GM19438 (cell line): ENCODE measurements around the gene FXYD7.
"Not testable (repeated sequence)": the region's sequence is repeated elsewhere in the genome, so short reads cannot be mapped to it uniquely, and the experiment has no call there.

Source experiments
- ATAC-seq: cut with Tn5 transposase; IDR thresholded peaks from one replicate; pipeline ENCODE4 v1.9.1; 2021; ENCODE audit warnings: low read depth; ENCODE audit not compliant: unreplicated experiment

The FXYD7 gene

DNA sequence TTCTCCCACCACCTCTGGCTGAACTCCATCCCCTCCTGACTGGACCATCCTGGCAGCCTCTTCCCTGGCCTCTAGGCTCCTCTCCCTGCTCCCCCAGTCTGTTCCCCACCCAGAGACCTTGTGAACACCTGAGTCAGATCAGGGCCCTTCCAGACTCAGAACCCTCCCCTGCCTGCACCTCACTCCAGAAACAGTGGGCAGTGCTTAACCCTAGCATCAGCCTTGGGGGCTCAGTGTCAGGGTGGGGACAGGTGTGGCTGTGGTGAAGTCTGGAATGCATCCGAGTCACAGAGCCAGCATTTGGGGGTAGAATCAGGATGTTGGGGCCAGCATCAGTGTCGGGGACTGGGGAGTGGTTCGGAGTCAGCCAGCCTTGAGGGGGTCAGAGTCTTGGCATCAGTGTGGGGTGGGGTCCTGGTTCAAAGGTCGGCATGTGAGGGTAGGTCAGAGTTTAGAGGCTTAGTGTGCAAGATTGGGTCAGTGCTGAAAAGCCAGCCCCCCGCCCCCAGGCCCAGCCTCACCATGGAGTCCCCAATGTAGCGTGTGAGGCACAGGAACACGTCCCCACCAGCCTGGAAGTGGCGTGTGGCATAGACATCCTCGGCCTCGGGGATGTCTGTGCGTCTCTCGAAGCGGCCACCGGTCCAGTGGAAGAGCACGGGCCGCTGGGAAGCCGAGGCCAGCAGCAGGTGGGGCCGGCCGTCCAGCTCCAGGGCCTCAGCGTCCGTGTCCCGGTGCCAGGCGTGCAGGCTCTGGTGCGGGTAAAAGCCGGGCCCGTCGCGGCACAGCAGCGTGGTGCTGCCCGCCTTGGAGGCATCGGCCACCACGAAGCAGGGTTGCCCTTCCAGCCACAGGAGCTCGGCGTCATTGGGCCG is 17.1 kb upstream of the FXYD7 start:
- no peak for ATAC-seq

DNA sequence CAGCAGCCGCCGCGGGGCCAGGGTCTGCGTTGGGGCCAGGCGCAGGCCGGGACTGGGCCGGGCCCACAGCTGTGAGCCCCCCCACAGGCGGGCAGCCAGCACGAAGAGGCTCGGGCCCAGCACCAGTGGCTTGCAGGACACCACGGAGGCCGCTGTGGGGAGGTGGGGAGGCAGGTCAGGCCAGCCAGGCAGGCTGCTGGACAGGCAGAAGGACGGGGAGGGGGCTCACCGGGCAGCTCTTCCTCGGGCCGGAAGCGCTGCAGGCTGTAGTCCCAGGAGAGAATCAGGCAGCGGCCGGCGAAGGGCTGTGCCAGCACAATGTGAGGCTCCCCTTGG is 16.5 kb upstream of the FXYD7 start:
- ATAC-seq = no peak

DNA sequence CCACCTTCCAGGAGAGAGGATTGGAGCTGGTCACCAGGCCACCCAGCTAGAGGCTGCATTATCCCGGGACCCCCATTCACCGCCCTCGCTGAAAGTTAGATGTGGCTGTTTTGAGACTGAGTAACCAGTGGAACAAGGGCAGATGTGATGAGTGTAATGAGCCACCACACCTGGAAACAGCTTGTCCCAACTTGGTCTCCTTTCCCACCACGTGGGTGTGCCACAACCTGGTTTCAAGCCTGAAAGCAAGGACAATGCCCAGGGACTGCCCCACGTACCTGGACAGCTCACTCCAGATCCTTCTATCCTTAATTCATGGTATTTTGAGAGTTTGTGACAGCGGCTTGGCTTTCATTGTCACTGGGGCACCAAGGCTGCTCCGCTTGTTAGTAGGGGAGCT is 15.2 kb upstream of the FXYD7 start:
- ATAC-seq = no peak

DNA sequence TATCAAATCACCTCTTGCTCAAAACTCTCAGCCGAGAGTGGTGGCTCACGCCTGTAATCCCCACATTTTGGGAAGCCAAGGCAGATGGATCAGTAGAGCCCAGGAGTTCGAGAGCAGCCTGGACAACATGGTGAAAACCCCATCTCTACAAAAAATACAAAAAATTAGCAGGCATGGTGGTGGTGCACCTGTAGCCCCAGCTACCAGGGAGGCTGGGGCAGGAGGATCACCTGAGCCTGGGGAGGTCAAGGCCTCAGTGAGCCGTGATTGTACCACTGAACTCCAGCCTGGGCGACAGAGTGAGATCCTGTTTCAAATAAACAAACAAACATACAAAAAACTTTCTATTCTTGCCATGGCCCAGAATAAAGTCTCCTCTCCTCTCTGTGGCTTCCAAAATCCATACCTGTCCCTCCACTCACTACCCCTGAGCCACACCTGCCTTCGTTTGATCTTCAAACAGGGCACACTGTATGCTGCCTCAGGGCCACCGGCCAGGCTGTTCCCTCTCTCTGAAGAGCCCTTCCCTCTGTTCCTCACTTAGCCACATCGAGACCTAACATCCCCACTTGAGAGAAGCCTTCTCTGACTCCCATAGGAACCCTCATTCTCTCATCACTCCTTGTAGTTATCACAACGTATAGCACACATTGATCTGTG is 14.5 kb upstream of the FXYD7 start:
- no peak for ATAC-seq

DNA sequence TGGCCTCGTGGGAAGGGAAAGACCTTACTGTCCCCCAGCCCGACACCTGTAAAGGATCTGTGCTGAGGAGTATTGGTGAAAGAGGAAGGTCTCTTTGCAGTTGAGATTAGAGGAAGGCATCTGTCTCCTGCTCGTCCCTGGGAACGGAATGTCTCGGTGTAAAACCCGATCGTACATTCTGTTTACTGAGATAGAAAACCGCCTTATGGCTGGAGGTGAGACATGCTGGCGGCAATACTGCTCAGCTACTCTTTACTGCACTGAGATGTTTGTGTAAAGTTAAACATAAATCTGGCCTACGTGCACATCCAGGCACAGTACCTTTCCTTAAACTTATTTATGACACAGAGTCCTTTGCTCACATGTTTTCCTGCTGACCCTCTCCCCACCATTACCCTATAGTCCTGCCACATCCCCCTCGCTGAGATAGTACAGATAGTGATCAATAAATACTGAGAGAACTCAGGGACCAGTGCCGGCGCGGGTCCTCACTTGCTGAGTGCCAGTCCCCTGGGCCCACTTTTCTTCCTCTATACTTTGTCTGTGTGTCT is 13.3 kb upstream of the FXYD7 start:
- not testable (repeated sequence) for ATAC-seq

DNA sequence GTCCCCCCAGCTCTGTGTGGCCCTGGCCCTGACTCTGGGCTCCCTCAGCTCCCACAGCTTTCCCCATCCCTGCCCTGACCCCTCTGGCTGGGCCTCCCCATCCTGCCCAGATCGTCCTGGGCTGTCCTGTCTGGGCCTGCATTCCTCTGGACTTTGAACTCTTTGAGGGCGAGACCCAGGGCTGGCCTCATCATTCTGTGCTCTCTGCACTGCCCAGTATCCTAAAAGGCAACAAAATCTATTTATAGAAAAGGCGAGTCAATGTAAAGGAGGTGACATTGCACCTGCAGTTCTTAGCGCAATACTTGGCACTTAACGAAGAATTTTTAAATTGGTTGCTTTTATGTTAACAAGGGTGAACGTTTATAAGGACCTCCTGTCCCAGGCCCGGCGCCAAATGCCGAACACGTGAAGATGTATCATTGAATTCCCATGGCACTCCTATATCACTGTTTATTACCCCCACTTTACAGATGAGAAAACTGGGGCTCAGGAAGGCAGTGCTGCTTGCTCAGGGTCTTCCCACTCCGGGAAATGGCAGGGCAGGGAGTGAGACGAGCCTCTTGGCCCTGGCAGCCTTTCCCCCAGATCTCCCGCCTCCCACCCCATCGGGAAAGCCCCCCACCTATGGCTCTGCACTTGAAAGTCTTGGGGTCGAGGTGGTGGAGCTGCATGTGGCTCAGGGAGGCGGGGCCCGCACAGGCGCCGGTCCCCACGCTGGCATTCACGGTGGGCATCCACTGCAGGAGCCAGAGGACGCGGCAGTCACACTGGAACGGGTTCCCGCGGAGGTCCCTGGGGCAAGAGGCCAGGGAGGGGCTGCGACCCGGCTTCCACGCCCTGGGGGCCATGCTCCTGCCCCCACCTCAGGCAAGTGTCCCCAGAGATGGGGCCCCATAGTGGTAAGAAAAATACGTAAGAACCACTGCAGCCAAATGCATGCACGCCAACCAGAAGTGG is 12.0 kb upstream of the FXYD7 start:
- ATAC-seq = no peak

DNA sequence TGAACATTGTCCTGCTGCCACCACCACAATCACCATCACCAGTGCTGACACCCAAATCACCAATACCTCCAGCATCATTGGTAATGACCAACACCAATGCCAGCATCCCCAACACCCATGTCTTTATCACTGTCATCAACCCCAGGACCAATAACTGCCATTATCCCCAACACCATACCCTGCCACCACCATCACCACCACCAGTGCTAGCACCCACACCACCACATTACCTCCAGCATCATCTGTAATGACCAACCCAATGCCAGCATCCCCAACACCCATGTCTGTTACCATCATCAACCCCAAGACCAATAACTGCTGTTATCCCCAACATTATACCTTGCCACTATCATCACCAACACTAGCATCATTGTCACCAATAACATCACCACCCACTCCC is 10.8 kb upstream of the FXYD7 start:
- ATAC-seq = no peak

DNA sequence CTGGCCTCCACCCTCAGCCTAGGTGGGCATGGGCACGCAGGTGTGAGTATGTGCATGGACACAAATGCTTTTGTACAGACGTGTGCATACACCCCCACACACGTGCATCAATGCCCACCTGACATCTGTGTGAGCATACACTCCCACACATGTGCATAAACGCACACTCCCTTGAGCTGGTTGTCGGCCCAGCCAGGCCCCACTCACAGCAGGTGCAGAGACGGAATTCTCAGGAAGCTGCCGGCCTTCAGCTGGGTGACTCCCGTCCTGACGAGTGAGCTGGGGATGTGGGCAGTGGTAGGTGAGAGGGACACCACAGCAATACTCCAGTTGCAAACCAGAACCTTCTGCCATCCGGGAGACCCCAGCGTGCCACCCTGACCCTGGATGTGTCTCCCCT is 9.2 kb upstream of the FXYD7 start:
- ATAC-seq = no peak

DNA sequence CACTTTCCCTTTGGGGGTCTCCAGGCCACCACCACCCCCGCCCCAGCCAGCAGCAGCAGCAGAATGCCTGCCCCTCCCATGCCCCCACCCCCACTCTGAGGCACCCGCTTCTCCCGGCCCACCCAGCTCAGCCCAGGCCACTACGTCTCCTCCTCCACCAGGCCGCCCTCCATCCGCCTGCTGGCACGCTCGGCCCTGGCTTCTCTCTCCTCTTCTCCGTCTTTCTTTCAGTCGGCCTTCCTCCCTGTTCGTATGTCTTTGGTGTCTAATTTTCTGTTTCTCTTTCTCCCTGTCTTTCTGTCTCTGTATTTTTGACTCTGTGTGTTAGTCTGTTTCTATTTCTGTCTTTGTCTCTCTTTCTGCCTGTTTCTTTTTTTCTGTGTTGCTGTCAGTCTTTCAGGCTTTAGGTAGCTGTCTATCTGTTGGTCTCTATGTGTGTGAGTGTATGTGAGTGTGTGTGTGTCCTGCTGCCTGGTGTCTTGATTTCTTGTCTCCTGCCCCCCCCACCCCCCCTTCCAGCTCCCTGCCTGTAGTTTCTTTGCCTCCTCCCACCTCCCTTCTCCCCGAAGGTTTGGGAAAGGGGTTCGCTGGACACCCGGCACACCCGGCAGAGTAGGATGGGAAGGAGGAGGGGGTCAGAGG is 8.3 kb upstream of the FXYD7 start, which contains the start of gene LGI4:
TSS of gene LGI4 (minus strand) at position 459 of the 642 bp plus-strand sequence. CDS start at position 80, 379 bp downstream.
- no peak for ATAC-seq

DNA sequence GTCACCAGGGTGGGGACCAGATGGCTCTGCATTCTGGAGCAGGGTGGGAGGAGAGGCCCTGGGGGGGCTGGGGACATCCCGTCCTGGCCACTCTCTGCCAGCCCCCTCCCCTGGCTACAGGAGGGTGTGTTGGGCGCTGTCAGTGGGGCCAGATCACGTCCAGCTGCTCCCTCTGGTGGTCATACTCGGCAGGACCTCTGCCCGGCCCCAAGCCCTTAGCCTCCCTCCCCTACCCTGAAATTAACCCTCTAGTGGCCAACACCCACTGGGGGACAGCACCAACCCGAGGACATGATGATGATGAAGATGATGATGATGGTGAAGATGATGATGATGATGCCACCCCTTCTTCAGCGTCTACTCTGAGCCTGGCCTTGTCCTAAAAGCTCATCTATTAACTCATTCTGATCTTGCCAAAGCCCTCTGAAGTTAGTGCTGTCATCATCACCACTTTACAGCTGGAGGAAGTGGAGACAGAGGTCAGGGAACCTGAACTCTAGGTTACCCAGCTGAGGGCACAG is 7.6 kb upstream of the FXYD7 start:
- no peak for ATAC-seq

DNA sequence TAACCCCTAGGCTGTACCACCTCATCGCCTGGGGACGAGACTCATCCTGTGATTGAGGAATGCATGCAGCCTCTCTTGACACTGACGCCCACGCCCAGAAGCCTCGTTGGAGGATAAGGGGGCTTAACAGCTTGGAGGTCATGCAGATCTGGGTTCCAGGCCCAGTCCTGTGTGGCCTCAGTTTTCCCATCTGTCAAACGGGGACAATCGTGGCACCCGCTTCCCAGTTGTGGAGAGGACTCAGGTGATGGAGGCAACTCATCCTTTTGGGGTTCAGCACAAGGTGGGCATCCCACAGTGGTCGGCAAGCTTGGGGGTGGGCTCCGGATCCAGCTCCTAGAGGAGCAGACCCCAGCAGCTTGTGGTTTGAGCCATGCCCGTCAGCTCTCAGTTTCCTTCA is 6.8 kb upstream of the FXYD7 start:
- no peak for ATAC-seq

DNA sequence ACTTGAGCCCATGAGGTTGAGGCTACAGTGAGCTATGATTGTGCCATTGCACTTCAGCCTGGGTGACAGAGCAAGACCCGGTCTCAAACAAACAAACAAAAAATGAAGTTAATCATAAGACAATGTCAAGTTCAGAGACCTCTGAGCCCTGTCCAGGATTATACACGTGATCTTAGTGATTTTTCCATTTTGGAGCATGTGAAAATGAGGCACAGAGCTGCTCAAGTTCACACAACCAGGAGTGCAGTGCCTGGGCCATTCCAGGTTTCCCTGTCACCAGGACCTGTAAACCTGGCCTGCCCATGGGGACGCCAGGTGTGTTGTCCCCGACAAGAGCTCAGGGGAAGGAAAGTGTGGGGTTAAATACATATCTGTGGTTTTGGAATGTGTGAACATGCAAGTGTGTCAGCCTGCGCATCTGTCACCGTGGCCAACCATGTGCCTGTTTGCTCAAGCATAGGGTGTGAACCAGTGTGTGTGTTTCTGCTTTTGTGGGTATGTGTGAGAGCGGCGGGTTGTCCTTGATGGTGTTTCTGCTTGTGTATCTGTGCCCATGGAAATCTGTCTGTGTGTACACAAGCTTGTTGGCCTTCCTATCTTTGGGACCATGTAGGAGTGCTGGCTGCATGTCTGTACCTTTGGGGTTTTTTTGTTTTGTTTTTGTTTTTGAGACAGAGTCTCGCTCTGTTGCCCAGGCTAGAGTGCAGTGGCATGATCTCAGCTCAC is 5.9 kb upstream of the FXYD7 start:
- ATAC-seq = no peak

DNA sequence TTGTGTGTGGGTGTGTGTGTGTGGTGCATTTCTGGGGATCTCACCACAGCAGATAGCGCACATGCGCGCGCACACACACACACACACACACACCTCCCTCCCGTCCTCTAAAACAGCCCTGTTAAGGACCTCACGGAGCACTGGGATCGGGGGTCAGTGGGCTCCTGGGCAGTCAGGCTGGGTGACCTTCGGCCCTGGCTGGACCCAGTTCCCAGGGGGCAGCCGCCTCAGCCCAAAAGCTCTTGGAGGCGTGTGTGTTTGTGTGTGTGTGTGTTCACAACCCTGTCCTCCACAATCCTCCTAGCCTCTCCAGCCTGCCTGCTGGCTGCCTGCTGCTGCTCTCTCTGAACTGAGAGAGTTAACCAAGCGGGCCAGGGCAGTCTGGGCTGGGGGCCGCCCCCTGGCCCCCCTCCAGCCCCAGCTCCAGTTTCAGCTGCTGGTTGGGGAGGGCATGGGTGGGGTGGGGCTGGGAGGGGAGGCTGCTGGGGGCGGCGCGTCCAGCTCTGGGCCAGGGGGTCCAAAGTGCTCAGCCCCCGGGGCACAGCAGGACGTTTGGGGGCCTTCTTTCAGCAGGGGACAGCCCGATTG is 4.7 kb upstream of the FXYD7 start, which contains the start of gene FXYD1:
TSS of gene FXYD1 (plus strand) at position 520 of the 588 bp plus-strand sequence. CDS start 1,256 bp downstream, outside the sequence.
- ATAC-seq = no peak

DNA sequence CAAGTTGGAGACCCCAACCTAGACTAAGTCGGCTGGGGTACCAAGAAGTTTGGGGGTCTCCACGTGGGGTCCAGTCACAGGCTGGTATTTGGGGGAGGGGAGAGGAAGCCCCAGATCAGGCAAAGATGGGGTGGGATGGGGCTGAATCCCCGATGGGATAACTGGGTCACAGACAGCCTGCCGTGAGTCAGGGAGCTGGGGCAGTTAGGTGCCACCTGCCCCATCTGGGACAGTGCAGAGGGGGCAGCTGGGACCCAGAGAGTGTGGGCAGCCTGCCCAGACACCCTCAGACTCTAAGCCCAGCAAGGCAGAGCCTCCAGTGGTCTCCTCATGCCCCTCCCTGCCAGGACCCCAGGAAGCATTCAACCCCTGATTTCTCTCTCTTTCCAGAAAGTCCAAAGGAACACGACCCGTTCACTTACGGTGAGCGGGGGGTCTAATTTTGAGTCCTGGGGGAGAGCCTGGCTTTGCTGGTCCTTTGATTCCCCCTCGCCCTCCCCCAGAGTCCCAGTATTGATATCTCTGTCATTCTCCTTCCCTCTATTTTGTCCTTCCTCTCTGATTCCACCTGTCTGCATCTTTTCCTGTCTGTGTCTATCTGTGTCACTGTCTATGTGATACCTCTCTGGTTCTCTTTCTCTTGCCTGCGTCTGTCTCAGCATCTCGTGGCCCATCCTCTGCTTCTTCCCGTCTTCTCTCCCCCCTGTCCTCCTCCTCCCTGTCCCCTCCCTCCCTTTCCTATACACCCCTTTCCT is 2.7 kb upstream of the FXYD7 start:
- ATAC-seq = no peak

DNA sequence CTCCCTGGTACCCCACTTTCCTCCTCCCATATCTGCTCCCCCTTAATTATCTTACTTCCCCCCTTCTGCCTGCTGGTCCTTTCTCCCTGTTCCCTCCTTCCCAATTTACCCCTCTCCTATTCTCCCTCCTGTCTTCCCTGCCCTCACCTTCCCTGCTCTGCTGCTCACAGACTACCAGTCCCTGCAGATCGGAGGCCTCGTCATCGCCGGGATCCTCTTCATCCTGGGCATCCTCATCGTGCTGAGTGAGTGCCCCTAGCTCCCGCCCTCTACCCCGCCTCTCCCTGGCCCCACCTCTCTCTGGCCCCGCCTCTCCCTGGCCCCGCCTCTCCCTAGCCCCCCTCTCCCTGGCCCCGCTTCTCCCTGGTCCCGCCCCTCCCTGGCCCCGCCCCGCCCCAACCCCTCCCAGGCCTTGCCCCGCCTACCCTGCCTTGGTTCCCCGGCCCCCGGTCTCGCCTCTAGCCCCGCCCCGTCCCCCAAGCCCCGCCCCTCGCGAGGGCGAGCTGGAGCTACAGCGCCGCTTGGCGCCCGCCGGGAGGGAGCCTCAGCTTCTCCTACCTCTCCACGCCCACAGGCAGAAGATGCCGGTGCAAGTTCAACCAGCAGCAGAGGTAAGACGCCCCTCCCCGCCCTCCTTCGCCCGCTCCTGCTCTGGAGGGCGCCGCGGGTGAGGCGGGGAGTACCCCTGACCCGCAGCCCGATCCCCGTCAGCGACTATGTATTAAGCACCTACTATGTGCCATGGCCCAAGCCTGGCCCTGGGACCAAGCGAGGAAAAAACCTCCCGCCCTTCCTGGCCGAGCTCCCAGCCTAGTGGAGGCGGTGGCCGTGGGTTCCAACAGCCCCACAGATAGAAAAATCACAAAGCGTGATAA is 1.9 kb upstream of the FXYD7 start:
- no peak for ATAC-seq

DNA sequence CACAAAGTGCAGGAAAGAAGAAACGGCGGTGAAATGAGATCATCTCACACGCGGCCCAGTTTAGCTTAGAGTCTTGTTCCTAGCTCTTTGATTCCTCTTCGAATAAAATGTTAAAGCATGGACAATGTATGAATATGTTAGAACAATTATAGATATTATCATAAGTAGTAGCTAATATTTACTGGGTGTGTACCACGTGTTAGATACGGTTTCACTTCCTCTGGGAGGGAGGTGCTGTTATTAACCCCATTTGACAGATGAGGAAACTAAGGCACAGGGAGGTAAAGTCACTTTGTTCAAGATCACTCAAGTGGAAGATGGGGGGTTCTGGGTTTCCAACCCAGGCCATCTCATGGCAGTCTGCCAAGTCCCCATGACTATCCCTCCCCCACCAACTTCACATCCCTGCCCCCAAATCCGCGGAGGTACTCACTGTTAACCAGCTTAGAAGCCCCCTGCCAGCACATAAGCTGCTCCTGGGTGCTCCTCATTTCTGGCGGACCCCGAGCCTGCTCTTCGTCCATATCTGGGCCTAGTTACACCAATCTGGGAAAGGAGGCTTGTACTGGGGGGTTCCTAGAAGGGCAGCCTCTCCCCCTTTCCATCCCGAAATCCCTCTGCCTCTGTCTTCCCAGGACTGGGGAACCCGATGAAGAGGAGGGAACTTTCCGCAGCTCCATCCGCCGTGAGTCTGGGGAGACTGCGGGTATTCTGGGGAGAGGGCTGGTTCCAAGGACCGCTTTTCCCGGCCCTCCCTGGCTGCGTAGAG is 1.0 kb upstream of the FXYD7 start:
- no peak for ATAC-seq
